GM19372 (cell line): ENCODE measurements around the gene C17orf58.
"Not testable (repeated sequence)": the region's sequence is repeated elsewhere in the genome, so short reads cannot be mapped to it uniquely, and the experiment has no call there.

ENCODE experiments used
- ATAC-seq: cut with Tn5 transposase; IDR thresholded peaks from one replicate; pipeline ENCODE4 v1.9.1; 2021; ENCODE audit warnings: mild to moderate bottlenecking, low read depth, moderate library complexity; ENCODE audit not compliant: unreplicated experiment

The C17orf58 gene

DNA sequence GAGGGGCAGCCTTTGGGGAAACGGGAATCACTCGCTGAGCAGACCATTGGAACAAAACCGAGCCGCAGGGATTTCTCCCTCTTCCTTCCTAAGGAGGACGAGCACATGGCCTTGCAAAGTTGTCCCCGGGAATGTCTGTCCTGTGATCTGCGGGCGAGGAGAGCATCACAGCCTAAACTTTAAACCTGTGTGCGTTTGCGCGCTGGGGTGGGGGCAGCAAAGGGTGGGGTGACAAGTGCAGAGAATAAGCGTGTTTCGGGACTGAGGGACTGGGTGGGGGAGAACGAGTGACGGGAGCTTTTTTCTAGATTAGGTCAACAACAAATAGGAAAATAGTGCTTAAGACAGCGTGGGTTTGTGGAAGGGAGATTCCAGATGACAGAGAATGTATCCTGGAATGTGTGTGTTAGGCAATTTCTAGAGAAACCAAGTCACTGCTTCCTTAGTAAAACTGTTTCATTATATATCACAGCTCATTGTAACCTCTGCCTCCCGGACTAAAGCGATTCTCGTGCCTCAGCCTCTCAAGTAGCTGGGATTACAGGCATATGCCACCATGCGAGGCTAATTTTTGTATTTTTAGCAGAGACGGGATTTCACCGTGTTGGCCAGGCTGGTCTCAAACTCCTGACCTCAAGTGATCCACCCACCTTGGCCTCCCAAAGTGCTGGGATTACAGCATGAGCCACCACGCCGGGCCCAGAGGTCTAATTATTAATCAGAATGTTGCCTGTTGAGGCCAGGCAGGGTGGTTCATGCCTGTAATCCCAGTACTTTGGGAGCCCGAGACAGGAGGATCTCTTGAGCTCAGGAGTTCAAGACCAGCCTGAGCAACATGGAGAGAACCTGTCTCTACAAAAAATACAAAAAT is at the start of gene C17orf58:
Gene C17orf58 (minus strand): TSS at position 169 of the 871 bp plus-strand sequence. CDS start 271 bp downstream, outside the sequence.
- ATAC-seq = not testable (repeated sequence)

DNA sequence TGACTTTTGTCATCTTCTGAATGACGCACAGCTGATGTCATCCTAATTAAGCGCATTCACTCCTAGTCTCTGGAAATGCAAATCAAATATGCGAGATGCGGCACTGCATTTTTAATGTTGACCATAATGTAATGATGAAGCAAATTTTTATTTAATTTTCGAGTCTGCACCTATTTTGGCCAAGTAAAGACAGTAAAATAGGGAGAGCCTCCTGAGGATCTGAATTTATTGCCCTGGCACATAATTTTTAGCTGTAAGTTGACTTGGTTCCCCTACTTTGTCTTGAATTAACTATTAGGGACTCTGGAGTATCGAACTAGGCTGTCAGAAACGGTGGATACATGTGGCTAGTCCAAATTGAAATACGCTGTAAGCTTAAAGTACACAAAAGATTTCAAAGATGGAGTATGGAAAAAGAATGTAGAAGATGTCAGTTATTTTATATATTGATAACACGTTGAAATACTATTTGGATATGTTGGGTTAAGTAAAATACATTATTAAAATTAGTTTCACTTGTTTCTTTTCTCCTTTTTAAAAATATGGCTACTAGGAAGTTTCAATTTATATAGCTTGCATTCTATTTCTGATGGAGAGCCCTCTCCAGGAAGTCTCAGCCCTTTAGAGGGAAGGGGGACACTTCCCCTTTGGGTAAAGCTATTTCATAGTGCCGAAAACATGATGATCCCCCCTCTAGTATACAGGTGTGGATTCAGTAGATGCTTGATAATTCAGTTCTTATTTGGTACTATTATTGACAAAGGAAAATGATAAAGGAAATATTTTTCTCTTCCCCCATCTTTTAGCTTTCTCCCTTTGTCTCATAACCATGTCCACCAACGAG is 40.3 kb upstream of the C17orf58 start:
- no peak for ATAC-seq

DNA sequence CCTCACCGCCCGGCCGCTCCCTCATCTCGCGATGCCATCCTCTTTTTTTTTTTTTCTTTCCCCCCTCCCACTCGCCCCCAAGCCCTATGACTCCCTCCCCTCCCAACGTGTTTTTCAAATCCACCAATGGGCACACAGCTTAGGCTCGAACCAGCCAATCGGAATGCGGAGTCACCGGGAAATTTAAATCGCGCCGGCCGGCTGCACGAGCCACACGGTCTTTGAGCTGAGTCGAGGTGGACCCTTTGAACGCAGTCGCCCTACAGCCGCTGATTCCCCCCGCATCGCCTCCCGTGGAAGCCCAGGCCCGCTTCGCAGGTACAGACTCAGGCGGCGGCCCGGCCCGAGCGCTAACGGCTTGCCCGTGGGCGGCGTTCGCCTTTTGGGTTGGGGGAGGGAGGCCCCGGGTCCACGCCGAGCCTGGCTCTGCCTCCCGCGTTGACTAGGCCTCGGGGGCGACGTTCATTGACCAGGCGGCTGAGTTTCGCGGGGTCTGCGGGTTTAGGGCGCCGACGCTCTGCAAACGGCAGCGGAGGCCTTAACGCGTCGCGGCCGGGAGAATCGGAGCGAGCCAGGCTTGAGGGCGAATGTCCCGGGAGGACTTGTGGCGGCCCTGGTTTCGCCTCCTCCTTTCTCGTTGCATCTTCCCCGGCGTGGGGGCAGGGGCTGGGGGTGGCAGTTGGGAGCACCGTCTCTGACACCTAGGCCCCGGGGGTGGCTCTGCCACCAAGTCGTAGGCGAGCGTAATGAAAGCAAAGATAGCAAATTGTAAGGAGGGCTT is 39.4 kb upstream of the C17orf58 start, which contains the start of gene KPNA2:
Gene KPNA2 (plus strand): TSS at position 213 of the 781 bp plus-strand sequence. CDS start 1,398 bp downstream, outside the sequence.
- peak; percentile 91 for ATAC-seq

DNA sequence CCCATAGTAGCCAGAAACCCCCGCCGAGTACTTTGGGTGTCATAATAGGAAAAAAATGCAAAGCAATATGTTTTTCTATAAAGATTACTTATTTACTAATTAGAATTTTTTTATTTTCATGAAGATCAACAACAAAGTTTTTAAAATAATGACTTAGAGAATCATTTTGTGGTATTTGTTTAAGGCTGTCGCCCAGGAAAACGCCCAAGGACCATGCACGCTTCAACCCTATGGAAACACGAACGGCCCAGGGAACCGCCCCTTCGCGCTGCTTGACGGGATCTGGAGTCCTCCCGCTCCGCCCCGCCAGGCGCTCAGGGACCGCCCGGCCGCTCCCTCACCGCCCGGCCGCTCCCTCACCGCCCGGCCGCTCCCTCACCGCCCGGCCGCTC is 38.9 kb upstream of the C17orf58 start:
- peak; percentile 84 for ATAC-seq

DNA sequence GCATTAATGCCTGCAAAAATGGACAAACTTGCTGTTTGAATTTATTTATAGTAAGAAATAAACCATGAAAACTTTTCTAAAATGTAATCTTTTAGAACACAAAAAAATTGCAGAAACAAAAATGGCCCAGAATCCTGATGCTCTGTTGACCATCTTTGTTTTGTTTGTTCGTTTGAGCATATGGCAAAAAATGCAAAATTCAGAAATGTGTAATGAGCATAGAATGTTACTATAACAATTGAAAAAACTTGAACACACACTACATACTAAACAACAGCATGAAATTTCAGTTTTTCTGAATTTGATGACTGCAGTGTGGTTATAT is 38.1 kb upstream of the C17orf58 start:
- no peak for ATAC-seq

DNA sequence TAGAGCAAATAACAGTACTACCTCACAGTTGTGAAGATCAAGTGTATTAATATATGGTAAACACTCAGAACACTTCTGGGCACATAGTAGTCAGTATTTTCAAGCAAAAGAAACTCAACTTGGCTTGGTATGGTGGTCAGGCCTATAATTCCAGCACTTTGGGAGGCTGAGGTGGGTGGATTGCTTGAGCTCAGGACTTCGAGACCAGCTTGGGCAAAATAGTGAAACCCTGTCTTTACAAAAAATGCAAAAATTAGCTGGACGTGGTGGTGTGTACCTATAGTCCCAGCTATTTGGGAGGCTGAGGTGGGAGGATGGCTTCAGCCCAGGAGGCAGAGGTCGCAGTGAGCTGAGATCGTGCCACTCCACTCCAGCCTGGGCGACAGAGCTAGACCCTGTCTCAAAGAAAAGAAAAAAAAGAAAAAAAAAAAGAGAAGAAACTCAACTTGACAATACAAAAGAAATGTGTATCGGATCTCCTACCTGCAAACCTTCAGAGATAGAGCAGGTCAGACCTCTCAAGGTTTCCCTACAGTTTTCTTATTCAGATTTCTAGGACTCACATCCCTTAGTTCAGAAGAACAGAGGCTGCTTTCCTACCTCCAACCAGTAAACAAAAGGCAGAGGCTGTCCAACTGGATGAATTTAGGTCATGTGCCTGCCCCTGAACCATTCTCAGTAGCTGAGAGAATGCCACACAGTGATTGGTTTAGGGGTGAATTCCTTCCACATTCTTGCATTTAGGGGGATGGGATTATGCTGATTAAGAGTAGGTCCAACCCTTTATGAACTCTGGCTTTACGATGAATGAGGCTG is 37.6 kb upstream of the C17orf58 start:
- no peak for ATAC-seq

DNA sequence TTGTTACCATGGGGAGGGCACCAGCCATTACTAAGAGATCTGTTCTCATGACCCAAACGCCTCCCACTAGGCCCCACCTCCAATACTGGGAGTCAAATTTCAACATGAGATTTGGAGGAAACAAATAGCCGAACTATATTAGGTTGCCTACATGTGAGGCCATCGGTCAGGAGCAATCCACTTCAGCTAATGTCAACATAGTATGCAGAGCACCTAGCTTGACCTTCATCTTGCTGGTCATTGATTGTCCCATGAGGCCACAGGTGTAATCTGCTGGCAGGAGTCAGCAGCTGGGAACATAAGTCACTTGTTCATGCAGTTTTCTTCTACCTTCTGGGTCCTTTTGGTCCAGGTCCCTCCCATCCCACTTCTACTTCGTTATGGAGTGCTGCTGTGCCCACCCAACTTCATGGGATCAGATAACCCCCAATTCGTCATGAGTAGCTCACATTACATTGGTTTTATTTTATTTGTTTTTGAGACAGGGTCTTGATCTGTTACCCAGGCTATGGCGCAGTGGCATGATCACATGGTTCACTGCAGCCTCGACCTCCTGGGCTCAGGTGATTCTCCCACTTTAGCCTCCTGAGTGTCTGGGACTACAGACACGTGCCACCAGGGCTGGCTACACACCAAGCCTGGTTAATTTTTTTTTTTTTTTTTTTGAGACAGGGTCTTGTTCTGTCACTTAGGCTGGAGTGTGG is 33.4 kb upstream of the C17orf58 start:
- ATAC-seq = no peak

DNA sequence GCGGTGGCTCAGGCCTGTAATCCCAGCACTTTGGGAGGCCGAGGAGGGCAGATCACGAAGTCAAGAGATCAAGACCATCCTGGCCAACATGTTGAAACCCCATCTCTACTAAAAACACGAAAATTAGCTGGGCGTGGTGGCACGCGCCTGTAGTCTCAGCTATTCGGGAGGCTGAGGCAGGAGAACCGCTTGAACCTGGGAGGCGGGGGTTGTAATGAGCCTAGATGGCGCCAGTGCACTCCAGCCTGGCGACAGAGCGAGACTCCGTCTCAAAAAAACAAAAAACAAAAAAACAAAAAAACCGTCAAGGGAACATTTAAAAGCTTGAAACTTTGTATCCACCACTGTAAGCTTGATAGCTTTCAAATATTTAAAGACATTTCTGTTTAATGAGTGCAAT is 26.3 kb upstream of the C17orf58 start:
- not testable (repeated sequence) for ATAC-seq

DNA sequence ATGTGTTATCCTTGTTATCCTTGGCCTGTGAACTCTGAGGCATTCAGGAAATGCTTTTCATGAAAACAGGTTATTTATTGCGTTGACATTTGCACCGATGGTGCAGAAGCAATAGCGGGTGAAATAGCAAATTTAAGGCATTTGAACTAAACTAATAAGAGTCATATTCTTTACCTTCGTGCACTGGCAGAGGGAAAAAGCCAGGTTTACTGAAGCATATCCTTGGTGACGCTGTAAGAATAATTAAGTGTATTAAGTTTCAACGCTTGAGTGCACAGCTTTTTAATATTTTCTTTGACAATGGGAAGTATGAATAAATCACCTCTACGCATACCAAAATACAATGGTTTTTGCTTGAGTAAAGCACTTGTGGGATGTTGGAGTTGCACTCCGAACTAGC is 25.7 kb upstream of the C17orf58 start:
- ATAC-seq = no peak

DNA sequence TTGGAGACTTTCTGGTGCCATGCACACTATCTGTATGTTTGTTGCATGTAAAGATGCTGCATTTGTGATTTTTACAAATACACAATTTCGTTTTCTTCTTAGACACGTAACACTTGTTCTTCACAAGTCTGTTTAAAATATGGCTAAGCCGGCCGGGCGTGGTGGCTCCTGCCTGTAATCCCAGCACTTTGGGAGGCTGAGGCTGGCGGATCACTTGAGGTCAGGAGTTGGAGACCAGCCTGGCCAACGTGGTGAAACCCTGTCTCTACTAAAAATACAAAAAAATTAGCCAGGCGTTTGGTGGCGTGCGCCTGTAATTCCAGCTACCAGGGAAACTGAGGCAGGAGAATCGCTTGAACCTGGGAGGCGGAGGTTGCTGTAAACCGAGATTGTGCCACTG is 24.5 kb upstream of the C17orf58 start:
- ATAC-seq = not testable (repeated sequence)

DNA sequence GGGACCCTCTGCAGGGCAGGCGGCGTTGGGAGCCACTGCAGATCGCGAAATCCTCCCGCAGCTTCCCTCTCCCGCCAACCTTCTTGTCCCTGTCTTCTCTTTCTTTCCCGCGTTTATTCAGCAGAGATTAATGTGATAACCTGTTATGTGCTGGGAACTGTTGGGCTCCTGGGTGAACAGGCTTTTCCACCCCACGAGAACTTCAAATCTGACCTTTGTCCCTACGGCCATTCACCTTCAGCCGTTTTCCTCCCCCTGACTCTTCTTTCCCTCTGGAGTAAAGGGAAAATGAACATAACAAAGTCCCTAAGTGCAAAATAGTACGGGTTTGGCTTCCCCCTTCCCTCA is 24.1 kb upstream of the C17orf58 start:
- ATAC-seq = peak; percentile 8

DNA sequence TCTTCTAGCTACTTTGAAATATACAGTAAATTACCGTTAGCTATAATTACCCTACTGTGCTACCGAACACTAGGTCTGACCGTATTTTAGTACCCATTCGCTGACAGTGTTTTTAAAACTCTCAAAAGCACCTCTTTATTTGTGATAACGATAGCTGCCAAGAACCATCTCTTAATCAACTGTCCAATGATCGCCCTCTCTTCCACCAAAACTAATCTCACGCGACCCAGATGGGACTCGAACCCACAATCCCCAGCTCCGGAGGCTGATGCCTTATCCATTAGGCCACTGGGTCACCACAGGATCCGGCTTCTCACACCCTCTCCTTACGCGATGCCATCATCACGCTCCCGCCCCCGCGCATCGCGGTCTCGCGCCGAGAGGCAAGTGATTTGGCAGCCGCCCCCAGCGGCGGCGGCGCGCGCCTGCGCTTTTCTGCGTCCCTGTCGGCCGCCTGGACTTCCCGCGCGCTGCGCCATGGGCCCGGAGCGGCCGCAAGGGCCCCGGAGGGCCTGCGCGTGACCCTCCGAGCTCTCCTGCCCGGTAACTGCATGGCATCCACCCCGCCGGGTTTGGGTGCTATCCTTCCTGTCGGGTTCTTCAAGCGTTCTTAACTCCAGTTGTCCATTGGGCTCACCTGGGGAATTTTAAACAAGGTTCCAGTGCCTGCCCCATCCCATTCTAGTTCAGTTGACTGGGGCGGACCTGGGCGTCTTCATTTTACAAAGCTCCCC is 23.6 kb upstream of the C17orf58 start:
- ATAC-seq = peak; percentile 94

DNA sequence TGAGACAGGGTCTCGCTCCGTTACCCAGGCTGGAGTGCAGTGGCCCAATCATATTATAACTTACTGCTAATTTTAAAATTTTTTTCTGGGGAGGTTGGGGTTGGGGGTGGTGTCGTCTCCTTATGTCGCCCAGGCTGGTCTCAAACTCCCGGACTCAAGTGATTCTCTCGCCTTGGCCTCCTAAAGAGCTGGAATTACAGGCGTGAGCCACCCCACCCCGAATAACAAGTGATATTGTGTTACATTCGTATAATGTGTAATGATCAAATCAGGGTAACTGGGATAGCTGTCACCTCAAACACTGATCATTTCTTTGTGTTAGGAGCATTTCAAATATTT is 23.0 kb upstream of the C17orf58 start:
- no peak for ATAC-seq

DNA sequence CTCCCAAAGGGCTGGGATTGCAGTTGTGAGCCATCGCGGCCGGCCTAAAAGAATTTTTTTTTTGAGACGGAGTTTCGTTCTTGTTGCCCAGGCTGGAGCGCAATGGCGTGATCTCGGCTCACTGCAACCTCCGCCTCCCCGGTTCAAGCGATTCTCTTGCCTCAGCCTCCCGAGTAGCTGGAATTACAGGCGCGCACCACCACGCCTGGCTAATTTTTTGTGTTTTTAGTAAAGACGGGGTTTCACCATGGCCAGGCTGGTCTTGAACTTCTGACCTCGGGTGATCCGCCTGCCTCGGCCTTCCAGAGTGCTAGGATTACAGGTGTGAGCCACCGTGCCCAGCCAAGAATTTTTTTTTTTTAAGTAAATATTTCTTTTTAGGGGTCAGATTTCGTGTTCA is 22.2 kb upstream of the C17orf58 start:
- not testable (repeated sequence) for ATAC-seq

DNA sequence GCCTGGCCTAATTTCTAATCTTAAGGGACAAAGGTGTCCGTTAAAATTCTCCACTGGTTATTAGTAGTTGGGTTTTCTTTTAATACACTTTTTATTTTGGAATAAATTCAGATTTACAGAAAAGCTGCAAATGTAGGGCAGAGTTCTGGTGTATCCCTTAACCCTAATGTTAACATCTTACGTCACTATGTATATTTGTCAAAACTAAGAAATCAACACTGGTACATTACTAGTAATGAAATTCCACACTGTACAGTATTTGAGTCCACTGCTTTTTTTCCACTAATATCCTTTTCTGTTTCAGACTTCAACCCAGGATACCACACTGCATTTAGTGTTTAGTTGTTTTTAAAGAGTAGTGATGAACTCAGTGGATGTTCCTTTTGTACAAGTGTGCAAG is 20.6 kb upstream of the C17orf58 start:
- ATAC-seq = no peak

DNA sequence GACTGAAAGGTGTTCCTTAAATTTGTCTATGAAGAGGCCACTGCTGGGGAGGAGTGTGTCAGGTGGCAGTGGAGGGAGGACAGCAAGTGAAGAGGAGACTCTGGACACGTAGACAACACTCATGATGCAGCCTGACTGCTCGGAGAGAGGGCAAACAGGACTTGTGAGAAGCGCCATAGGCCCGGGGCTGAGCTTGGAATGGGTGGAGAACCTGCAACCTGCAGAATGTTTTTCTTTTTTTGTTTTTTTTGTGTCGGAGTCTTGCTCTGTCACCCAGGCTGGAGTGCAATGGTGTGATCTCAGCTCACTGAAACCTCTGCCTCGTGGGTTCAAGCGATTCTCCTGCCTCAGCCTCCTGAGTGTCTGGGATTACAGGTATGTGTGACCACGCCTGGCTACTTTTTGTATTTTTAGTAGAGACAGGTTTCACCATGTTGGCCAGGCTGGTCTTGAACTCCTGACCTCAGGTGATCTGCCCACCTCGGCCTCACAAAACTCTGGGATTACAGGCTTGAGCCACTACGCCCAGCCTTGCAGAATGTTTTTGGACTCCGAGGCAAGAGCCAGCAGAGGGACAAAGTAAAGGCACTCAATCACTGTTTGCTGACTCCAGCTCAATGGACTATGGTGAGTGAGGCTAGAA is 18.9 kb upstream of the C17orf58 start:
- no peak for ATAC-seq

DNA sequence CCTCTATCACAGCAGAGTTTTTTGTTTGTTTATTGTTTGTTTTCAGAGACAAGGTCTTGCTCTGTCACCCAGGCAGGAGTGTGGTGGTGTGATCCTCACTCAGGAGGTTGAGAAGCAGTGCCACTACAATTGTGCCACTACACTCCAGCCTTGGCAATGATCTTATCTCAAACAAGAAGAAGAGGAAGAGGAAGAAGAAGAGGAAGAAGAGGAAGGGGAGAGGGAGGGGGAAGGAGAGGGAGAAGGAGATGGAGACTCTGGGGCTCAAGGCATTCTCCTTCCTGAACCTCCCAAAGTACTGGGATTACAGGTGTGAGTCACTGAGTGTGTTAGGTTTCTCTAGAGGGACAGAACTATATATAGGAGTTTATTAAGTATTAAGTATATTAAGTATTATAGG is 17.1 kb upstream of the C17orf58 start:
- ATAC-seq = no peak

DNA sequence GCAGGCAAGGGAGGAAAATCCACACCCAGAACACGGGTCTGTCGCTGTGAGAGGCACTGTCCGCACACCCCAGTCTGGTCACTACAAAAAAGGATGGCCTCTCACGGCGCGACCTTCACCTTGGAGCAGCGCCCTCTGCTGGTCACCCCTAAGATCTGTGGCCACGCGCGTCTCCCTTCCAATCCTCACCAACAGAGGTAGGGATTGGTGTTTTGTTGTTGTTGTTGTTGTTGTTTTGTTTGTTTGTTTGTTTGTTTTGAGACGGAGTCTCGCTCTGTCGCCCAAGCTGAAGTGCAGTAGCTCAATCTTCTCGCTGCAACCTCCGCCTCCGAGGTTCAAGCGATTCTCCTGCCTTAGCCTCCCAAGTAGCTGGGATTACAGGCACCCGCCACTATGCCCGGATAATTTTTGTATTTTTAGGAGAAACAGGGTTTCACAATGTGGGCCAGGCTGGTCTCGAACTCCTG is 15.0 kb upstream of the C17orf58 start:
- no peak for ATAC-seq
